Measurements from ENCODE around the gene ZNF133.
A peak's percentile ranks its signal among the peaks of the same experiment; 100 is the strongest.

- TF ChIP-seq CTCF (conservative IDR thresholded peaks at IDR 0.05) (peak; percentile 96), EZH2 (IDR thresholded peaks at IDR 0.05; ENCODE audit: low read depth) (no peak)
Measured at GRCh38 chr20:18276821-18277220, 11.5 kb upstream of the ZNF133 start.

Data from PC-9 (cell line).